ENCODE measurements around the gene COG5. TPM values are rescaled to one million over a fixed set of nuclear protein-coding genes. Genes with fewer than 3 reads are reported as not detected.

COG5 gene
- total and polyA plus RNA-seq, 9 of the 15 experiments (the other 6 are each of a cell fraction or from before 2014, with no cell fraction given), result 15.3 to 75.1 (median 56.4) TPM

- no peak; the same call in 1 of the 2 replicates for TF ChIP-seq ZNF592 (IDR thresholded peaks at IDR 0.05)
- TF ChIP-seq MLLT1 (IDR thresholded peaks at IDR 0.05), result peak; percentile 87 to 100
- TF ChIP-seq ZNF436 (CRISPR knock-in tag; IDR thresholded peaks at IDR 0.05), result 0 out of 2 replicates have a peak, but pooled peaks have one; percentile 45
- no peak for TF ChIP-seq BRF2 (IDR thresholded peaks at IDR 0.05; ENCODE audit: borderline replicate concordance, insufficient read depth, insufficient read length)
- no peak for TF ChIP-seq ZNF740 (CRISPR knock-in tag; IDR thresholded peaks at IDR 0.05)
- no peak; a peak in 1 of 4 replicates for TF ChIP-seq ZNF740 (tag; IDR thresholded peaks at IDR 0.05)
- TF ChIP-seq ZNF134 (CRISPR knock-in tag; conservative IDR thresholded peaks at IDR 0.05), result no peak
- TF ChIP-seq SNIP1 (IDR thresholded peaks at IDR 0.05; ENCODE audit: low read depth), result no peak
- TF ChIP-seq SAP30 (IDR thresholded peaks at IDR 0.05; ENCODE audit: borderline replicate concordance, insufficient read depth, low read depth, low read length, poor library complexity, severe bottlenecking), result peak; percentile 98
- no peak for TF ChIP-seq NR2F6 (CRISPR knock-in tag; IDR thresholded peaks at IDR 0.05)
- no peak for TF ChIP-seq DACH1 (IDR thresholded peaks at IDR 0.05; ENCODE audit: partially characterized antibody)
- no peak for TF ChIP-seq E2F5 (CRISPR knock-in tag; IDR thresholded peaks at IDR 0.05)
- peak; percentile 76; the same call in 1 of the 2 replicates for TF ChIP-seq NBN (IDR thresholded peaks at IDR 0.05; ENCODE audit: low read depth)
- TF ChIP-seq TCF15 (CRISPR knock-in tag; IDR thresholded peaks at IDR 0.05), result no peak
- peak; percentile 26; the same call in 1 of the 2 replicates for TF ChIP-seq PML (IDR thresholded peaks at IDR 0.05; ENCODE audit: low read length)
- TF ChIP-seq ZNF174 (CRISPR knock-in tag; IDR thresholded peaks at IDR 0.05), result no peak
- no peak for TF ChIP-seq RFX7 (CRISPR knock-in tag; IDR thresholded peaks at IDR 0.05)
- no peak for TF ChIP-seq PRMT5 (CRISPR knock-in tag; IDR thresholded peaks at IDR 0.05)
- no peak for TF ChIP-seq YBX1 (IDR thresholded peaks at IDR 0.05)
These were observed 395.2 kb downstream of the COG5 start, which contains the start of gene HBP1 (continued) for GRCh38 chr7:107168233-107169119.
